Measurements from ENCODE around the gene LAMA3.

- TF ChIP-seq CTCF (conservative IDR thresholded peaks at IDR 0.05; ENCODE audit: low read length) = no peak
- no peak for TF ChIP-seq EZH2phosphoT487 (IDR thresholded peaks at IDR 0.05; ENCODE audit: borderline replicate concordance)
These were observed 76.7 kb downstream of the LAMA3 start for GRCh38 chr18:23765931-23766330.

Measured in Loucy (cell line).